Measurements from ENCODE around the gene UPK2. TPM values are rescaled to one million over a fixed set of nuclear protein-coding genes. Genes with fewer than 3 reads are reported as not detected.

UPK2 gene
- total and polyA plus RNA-seq, 2 of the 13 experiments (the other 11 are each of a cell fraction or from before 2014, with no cell fraction given), result not detected

- no peak for TF ChIP-seq MNT (IDR thresholded peaks at IDR 0.05)
- peak; percentile 15; the same call in 1 of the 2 replicates for TF ChIP-seq ZNF205 (CRISPR knock-in tag; IDR thresholded peaks at IDR 0.05)
- TF ChIP-seq, protein P1, sequence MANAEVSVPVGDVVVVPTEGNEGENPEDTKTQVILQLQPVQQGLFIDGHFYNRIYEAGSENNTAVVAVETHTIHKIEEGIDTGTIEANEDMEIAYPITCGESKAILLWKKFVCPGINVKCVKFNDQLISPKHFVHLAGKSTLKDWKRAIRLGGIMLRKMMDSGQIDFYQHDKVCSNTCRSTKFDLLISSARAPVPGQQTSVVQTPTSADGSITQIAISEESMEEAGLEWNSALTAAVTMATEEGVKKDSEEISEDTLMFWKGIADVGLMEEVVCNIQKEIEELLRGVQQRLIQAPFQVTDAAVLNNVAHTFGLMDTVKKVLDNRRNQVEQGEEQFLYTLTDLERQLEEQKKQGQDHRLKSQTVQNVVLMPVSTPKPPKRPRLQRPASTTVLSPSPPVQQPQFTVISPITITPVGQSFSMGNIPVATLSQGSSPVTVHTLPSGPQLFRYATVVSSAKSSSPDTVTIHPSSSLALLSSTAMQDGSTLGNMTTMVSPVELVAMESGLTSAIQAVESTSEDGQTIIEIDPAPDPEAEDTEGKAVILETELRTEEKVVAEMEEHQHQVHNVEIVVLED (CRISPR knock-in tag; IDR thresholded peaks at IDR 0.05; ENCODE audit: borderline replicate concordance), result peak; percentile 81
- no peak for TF ChIP-seq MED13 (CRISPR knock-in tag; IDR thresholded peaks at IDR 0.05)
- no peak for TF ChIP-seq ZNF766 (CRISPR knock-in tag; IDR thresholded peaks at IDR 0.05; ENCODE audit: borderline replicate concordance)
- no peak for TF ChIP-seq RBM22 (optimal IDR thresholded peaks at IDR 0.05; ENCODE audit: low read length)
- peak; percentile 92 for TF ChIP-seq POLR2G (IDR thresholded peaks at IDR 0.05; ENCODE audit: low read depth, low read length)
- no peak for TF ChIP-seq PLRG1 (conservative IDR thresholded peaks at IDR 0.05)
- peak; percentile 68 for TF ChIP-seq HNRNPLL (IDR thresholded peaks at IDR 0.05; ENCODE audit: low read depth, low read length, poor library complexity, severe bottlenecking)
- peak; percentile 44; the same call in 1 of the 2 replicates for TF ChIP-seq NFYB (CRISPR knock-in tag; IDR thresholded peaks at IDR 0.05)
- no peak for TF ChIP-seq ARID3A (IDR thresholded peaks at IDR 0.05; ENCODE audit: low read depth, low read length)
- TF ChIP-seq NR2F6 (IDR thresholded peaks at IDR 0.05), result peak; percentile 87
- TF ChIP-seq NR2F6 (CRISPR knock-in tag; IDR thresholded peaks at IDR 0.05), result peak; percentile 98
- TF ChIP-seq, protein P2, sequence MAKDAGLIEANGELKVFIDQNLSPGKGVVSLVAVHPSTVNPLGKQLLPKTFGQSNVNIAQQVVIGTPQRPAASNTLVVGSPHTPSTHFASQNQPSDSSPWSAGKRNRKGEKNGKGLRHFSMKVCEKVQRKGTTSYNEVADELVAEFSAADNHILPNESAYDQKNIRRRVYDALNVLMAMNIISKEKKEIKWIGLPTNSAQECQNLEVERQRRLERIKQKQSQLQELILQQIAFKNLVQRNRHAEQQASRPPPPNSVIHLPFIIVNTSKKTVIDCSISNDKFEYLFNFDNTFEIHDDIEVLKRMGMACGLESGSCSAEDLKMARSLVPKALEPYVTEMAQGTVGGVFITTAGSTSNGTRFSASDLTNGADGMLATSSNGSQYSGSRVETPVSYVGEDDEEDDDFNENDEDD (CRISPR knock-in tag; IDR thresholded peaks at IDR 0.05; ENCODE audit: borderline replicate concordance), result peak; percentile 74; the same call in 1 of the 2 replicates
- 0 out of 2 replicates have a peak, but pooled peaks have one; percentile 45 for TF ChIP-seq MZF1 (CRISPR knock-in tag; IDR thresholded peaks at IDR 0.05; ENCODE audit: borderline replicate concordance)
- TF ChIP-seq GTF3A (CRISPR knock-in tag; conservative IDR thresholded peaks at IDR 0.05), result no peak
- no peak for TF ChIP-seq MAFF (IDR thresholded peaks at IDR 0.05; ENCODE audit: low read depth, low read length)
- 0 out of 2 replicates have a peak, but pooled peaks have one; percentile 26 for TF ChIP-seq SKIL (CRISPR knock-in tag; IDR thresholded peaks at IDR 0.05; ENCODE audit: borderline replicate concordance)
- TF ChIP-seq ZNF891 (CRISPR knock-in tag; IDR thresholded peaks at IDR 0.05), result peak; percentile 46; the same call in 1 of the 2 replicates
These were observed 41.7 kb downstream of the UPK2 start, which contains the start of gene CENATAC (continued) for GRCh38 chr11:118997627-118998387.

Data from HepG2 (cell line).